HL-60 (cell line): ENCODE measurements around the gene TIGD6.

ENCODE experiments used
- DNase-seq, 2 experiments: peaks; one replicate each; pipeline ENCODE4 v3.0.0-alpha.2; 2010 to 2020; ENCODE audit warnings: low read depth in 1 of 2, low spot score in 1 of 2
- H3K27ac ChIP-seq: fragments of 250-450 bp; sonication (Bioruptor Pico); replicated peaks from 2 replicates; pipeline ENCODE4 v1.5.1; 2020; ENCODE audit warnings: mild to moderate bottlenecking, moderate library complexity
- H3K27me3 ChIP-seq: fragments of 250-450 bp; sonication (Bioruptor Pico); 2 replicates; pipeline ENCODE4 v1.5.1; 2021; ENCODE audit warnings: mild to moderate bottlenecking, moderate library complexity; ENCODE audit not compliant: insufficient read depth, poor library complexity, severe bottlenecking
- H3K4me3 ChIP-seq: replicated peaks from 2 replicates; pipeline ENCODE4 v1.5.1; 2011; ENCODE audit warnings: mild to moderate bottlenecking, control low read depth, low read length; ENCODE audit not compliant: insufficient read depth
- CTCF ChIP-seq: IDR thresholded peaks from one replicate; pipeline ENCODE4 v1.5.1; 2011; ENCODE audit warnings: low read length, control low read depth, inconsistent platforms; ENCODE audit not compliant: insufficient read depth
- GABPA ChIP-seq: IDR thresholded peaks from 2 replicates; pipeline ENCODE4 v1.6.1; 2012; ENCODE audit warnings: low read depth
- POLR2AphosphoS5 ChIP-seq: IDR thresholded peaks from 2 replicates; pipeline ENCODE4 v1.6.1; 2012; ENCODE audit warnings: low read depth
- REST ChIP-seq: IDR thresholded peaks from 2 replicates; pipeline ENCODE4 v1.6.1; 2012; ENCODE audit warnings: low read depth; ENCODE audit not compliant: insufficient replicate concordance
- SPI1 ChIP-seq: IDR thresholded peaks from 2 replicates; pipeline ENCODE4 v1.6.1; 2012; ENCODE audit warnings: low read depth, mild to moderate bottlenecking, borderline replicate concordance

Gene TIGD6

GRCh38 chr5:149966946-149967345 lies 33.5 kb downstream of the TIGD6 start:
- H3K27ac ChIP-seq, result no peak overlapping the region
- TF ChIP-seq CTCF, result no peak
- no peak for TF ChIP-seq REST
- no peak for TF ChIP-seq SPI1
- TF ChIP-seq GABPA, result no peak
- no peak for TF ChIP-seq POLR2AphosphoS5
- no peaks in the 10 kb centered on the region for H3K27me3 ChIP-seq
- DNase-seq, result no peak
- no peak overlapping the region for H3K4me3 ChIP-seq

GRCh38 chr5:149963729-149964128 lies 36.7 kb downstream of the TIGD6 start:
- Histone ChIP-seq H3K27me3 (no peaks in the 10 kb centered on the region), H3K27ac (no peak overlapping the region), H3K4me3 (no peak overlapping the region)
- no peak for DNase-seq
- TF ChIP-seq CTCF (no peak), GABPA (no peak), POLR2AphosphoS5 (no peak), REST (no peak), SPI1 (no peak)

GRCh38 chr5:149962601-149963300 lies 37.7 kb downstream of the TIGD6 start:
- H3K4me3 ChIP-seq, result no peak overlapping the region
- H3K27ac ChIP-seq, result no peak overlapping the region
- TF ChIP-seq REST, result no peak
- TF ChIP-seq POLR2AphosphoS5, result no peak
- no peak for TF ChIP-seq GABPA
- DNase-seq, result no peak
- no peaks in the 10 kb centered on the region for H3K27me3 ChIP-seq
